ENCODE data around the gene LRRC61. TPM values are rescaled to one million over a fixed set of nuclear protein-coding genes. Genes with fewer than 3 reads are reported as not detected.

Gene LRRC61
- total and polyA plus RNA-seq, 2 experiments from 2014 or later = 34.7 to 75.2 TPM

DNA sequence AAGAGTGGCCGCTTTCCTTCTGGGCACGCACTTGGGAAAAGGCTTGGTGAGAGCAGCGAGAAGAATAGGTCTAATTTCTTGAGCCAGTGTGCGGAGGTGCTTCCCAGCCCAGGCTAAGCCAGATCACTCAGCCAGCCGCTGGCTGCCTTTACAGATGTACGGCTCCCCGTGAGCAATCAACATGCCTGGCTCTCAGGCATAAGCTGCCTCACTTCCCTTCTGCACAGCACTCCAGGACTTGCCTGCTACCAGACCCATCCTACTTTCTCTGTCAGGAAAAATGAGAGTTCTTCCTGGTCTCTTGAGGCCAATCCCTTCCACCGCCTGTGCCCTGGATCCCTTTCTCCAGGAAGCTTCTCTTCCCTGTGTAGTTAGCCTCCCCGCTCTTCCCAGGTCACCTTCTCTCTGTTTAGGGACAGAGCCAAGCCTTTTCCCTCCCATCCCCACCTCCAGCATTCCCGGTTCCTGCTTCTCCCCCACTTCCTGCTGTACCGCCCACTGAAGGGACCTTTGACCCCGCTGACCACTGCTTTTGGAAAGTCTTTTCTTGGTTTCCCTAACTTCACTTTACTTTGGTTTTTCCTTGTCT lies 1.3 kb downstream of the LRRC61 start (continued):
- TF ChIP-seq, protein P1, sequence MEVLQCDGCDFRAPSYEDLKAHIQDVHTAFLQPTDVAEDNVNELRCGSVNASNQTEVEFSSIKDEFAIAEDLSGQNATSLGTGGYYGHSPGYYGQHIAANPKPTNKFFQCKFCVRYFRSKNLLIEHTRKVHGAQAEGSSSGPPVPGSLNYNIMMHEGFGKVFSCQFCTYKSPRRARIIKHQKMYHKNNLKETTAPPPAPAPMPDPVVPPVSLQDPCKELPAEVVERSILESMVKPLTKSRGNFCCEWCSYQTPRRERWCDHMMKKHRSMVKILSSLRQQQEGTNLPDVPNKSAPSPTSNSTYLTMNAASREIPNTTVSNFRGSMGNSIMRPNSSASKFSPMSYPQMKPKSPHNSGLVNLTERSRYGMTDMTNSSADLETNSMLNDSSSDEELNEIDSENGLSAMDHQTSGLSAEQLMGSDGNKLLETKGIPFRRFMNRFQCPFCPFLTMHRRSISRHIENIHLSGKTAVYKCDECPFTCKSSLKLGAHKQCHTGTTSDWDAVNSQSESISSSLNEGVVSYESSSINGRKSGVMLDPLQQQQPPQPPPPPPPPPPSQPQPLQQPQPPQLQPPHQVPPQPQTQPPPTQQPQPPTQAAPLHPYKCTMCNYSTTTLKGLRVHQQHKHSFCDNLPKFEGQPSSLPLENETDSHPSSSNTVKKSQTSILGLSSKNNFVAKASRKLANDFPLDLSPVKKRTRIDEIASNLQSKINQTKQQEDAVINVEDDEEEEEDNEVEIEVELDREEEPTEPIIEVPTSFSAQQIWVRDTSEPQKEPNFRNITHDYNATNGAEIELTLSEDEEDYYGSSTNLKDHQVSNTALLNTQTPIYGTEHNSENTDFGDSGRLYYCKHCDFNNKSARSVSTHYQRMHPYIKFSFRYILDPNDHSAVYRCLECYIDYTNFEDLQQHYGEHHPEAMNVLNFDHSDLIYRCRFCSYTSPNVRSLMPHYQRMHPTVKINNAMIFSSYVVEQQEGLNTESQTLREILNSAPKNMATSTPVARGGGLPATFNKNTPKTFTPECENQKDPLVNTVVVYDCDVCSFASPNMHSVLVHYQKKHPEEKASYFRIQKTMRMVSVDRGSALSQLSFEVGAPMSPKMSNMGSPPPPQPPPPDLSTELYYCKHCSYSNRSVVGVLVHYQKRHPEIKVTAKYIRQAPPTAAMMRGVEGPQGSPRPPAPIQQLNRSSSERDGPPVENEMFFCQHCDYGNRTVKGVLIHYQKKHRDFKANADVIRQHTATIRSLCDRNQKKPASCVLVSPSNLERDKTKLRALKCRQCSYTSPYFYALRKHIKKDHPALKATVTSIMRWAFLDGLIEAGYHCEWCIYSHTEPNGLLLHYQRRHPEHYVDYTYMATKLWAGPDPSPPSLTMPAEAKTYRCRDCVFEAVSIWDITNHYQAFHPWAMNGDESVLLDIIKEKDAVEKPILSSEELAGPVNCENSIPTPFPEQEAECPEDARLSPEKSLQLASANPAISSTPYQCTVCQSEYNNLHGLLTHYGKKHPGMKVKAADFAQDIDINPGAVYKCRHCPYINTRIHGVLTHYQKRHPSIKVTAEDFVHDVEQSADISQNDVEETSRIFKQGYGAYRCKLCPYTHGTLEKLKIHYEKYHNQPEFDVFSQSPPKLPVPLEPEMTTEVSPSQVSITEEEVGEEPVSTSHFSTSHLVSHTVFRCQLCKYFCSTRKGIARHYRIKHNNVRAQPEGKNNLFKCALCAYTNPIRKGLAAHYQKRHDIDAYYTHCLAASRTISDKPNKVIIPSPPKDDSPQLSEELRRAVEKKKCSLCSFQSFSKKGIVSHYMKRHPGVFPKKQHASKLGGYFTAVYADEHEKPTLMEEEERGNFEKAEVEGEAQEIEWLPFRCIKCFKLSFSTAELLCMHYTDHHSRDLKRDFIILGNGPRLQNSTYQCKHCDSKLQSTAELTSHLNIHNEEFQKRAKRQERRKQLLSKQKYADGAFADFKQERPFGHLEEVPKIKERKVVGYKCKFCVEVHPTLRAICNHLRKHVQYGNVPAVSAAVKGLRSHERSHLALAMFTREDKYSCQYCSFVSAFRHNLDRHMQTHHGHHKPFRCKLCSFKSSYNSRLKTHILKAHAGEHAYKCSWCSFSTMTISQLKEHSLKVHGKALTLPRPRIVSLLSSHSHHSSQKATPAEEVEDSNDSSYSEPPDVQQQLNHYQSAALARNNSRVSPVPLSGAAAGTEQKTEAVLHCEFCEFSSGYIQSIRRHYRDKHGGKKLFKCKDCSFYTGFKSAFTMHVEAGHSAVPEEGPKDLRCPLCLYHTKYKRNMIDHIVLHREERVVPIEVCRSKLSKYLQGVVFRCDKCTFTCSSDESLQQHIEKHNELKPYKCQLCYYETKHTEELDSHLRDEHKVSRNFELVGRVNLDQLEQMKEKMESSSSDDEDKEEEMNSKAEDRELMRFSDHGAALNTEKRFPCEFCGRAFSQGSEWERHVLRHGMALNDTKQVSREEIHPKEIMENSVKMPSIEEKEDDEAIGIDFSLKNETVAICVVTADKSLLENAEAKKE (CRISPR knock-in tag; IDR thresholded peaks at IDR 0.05) = no peak
- TF ChIP-seq EZH2phosphoT487 (IDR thresholded peaks at IDR 0.05; ENCODE audit: unreplicated experiment) = no peak

GRCh38 chr7:150325110-150325611 lies 2.0 kb downstream of the LRRC61 start:
- H3K4me1 ChIP-seq (ENCODE audit: insufficient read depth) = peaks cover 55% of the 10 kb centered on the region
- Mint-ChIP-seq H3K27ac (no peak overlapping the region), H3K4me1 (peaks cover 43% of the 10 kb centered on the region), H3K27me3 (ENCODE audit: insufficient read depth, low read depth, poor library complexity) (peaks cover 20% of the 10 kb centered on the region), H3K9me3 (no peaks in the 10 kb centered on the region), H3K36me3 (ENCODE audit: low read depth) (peaks cover 27% of the 10 kb centered on the region; the same call in 2 of the 3 replicates), H3K4me3 (no peak overlapping the region)
- DNase-seq (ENCODE audit: low spot score) (no peak), ATAC-seq (no peak)
- H3K27ac ChIP-seq (ENCODE audit: low read depth) = no peak overlapping the region
- H4K20me1 ChIP-seq (replicated peaks; ENCODE audit: insufficient read depth) = no peaks in the 10 kb centered on the region
- H3K79me2 ChIP-seq (replicated peaks; ENCODE audit: insufficient read depth) = peaks cover 37% of the 10 kb centered on the region
- H3K27me3 ChIP-seq (ENCODE audit: insufficient read depth) = 0 out of 2 replicates have a peak, but pooled peaks cover 2% of the 10 kb centered on the region
- peaks cover 22% of the 10 kb centered on the region for H3F3A ChIP-seq (replicated peaks; ENCODE audit: low read depth)
- peak overlapping the region; percentile 98 for H3K4me2 ChIP-seq
- TF ChIP-seq POLR2AphosphoS5 (IDR thresholded peaks at IDR 0.05; ENCODE audit: low read depth) (no peak), ETS1 (IDR thresholded peaks at IDR 0.05) (no peak), ZNF114 (CRISPR knock-in tag; IDR thresholded peaks at IDR 0.05) (no peak), EZH2phosphoT487 (IDR thresholded peaks at IDR 0.05; ENCODE audit: unreplicated experiment) (no peak), REST (IDR thresholded peaks at IDR 0.05; ENCODE audit: unreplicated experiment) (no peak), NANOG (IDR thresholded peaks at IDR 0.05; ENCODE audit: borderline replicate concordance) (no peak), CREB1 (CRISPR knock-in tag; IDR thresholded peaks at IDR 0.05; ENCODE audit: low read depth) (no peak)
- peaks cover 8% of the 10 kb centered on the region; the same call in 1 of the 2 replicates for H3K9me2 ChIP-seq (ENCODE audit: insufficient read depth)
- peaks cover 26% of the 10 kb centered on the region; the same call in 1 of the 2 replicates for H3K36me3 ChIP-seq (ENCODE audit: insufficient read depth)
- H2AFZ ChIP-seq = no peak overlapping the region
- no peak overlapping the region for H3K4me3 ChIP-seq
